DLD1 (cell line): Measurements from ENCODE around the gene KARS1.

Experiments
- in situ Hi-C: cut with HindIII; loops from 2 replicates; pipeline ENCODE4 v1.10.0; 2017; ENCODE audit warnings: low sequenced_read_pairs

The KARS1 gene

DNA sequence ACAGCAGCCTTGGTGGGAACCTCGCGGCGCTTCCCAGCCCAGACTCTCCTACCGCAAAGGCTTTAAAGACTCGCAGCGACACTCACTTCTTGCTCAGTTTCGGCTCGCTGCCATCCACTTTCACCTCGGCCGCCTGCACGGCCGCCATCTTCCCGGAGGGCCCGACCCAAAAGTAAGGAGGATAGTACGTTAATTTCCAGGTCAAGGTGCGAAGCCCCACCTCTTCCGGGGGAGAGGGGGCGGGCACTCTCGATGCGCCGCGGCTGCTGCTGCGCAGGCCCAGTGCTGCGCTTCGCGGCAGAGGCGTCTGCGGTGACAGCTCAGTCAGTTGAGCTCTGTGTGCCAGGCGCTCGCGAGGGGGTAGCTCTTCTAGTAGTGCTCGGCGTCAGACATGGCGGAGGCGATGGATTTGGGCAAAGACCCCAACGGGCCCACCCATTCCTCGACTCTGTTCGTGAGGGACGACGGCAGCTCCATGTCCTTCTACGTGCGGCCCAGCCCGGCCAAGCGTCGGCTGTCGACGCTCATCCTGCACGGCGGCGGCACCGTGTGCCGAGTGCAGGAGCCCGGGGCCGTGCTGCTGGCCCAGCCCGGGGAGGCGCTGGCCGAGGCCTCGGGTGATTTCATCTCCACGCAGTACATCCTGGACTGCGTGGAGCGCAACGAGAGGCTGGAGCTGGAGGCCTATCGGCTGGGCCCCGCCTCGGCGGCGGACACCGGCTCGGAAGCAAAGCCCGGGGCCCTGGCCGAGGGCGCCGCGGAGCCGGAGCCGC, at the start of gene KARS1, which contains the start of gene TERF2IP:
Gene KARS1, minus strand, starts transcription at position 174 of the 773 bp plus-strand sequence. Its CDS starts 26 bp downstream, at position 148.
Gene TERF2IP, plus strand, starts transcription at position 282 of the 773 bp plus-strand sequence. Its CDS starts 110 bp downstream, at position 392.
- in situ Hi-C loops: no loop called here

- in situ Hi-C loops: no loop called here
Measured at GRCh38 chr16:75695708-75696107, 48.2 kb upstream of the KARS1 start.

DNA sequence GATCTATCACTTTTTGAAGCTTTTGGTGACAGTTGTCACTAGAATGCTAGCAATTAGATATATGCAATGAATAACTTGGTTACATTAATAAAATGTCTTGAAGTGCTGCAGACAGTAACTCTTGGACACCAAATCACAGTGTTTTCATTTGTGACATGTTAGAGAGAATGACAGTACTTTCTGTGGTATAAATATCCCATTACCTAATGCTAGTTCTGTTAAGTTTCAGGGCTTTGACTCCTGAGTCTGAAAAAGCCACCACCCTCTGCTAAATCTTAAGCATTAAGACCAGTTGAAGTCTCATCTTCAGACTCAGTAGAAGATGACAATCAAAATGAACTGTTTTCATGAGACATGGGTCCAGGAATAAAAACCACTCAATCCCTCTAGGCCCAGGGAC, 39.9 kb upstream of the KARS1 start:
- in situ Hi-C loops: no loop called here

DNA sequence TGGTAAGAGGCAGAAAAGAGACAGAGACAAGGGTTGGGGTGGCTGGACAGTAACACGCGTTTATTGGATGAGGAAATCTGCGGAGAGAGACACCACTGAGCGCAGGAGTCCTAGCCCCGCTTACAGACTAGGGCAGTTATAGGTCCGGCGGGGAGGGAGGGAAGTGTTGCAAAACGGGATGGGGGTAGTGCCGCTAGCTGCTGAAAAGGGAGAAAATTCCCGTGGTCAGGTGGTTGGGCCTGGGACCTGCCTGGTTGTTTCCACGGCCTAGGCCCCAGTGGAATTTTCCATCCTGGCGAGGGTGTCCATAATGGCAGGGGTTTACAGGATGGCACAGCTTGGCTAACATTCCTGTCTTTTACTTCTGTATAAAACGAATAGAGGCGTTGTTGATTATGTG, 34.8 kb upstream of the KARS1 start:
- in situ Hi-C loops: no loop called here

DNA sequence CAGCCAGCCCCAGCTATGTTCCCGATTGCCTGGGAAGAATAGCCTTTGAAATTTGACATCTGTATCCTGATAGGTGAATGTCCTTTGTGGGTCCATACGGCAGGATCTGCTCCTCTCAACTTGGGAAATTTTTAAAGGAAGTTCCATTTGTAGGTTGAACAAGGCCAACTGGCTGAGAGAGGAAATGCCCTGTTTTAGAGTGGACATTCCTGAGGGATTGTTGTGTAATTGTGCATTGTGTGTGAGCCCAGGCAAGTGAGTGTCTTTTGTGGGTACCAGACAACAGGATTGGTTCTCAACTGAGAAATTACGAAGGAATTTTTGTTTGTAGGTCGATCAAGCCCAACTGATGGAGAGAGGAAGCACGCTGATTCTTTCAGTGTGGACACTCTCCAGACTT, 31.9 kb upstream of the KARS1 start:
- in situ Hi-C loops: no loop called here

- in situ Hi-C loops: no loop called here
Measured at GRCh38 chr16:75676909-75677308, 29.4 kb upstream of the KARS1 start, which contains the start of gene CPHXL2. Gene CPHXL2, minus strand, starts transcription at chr16:75677009. Its CDS starts 10 bp downstream, at chr16:75676999.

GRCh38 chr16:75667503-75667902, 20.0 kb upstream of the KARS1 start:
- in situ Hi-C loops: no loop called here

- in situ Hi-C loops: no loop called here
Measured at GRCh38 chr16:75660726-75661302, 13.3 kb upstream of the KARS1 start.

DNA sequence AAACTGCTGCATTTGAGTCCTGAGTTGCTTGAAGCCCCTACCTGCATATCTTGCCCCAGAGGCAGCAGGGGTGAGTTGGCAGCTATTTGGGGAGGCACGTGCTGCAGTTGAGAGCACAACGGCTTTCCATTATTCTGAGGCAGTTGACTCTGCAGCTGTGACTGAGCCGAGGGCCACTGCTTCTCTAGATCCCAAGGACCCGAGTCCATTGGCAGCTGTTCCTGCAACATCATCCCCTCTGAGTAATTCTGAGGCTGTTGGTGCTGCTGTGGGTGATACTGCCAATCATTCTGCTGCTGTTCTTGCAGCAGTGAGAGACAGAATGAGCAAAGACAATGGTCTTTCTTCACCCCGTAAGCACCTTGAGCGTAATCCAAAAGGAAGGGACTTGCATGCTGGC, 12.9 kb upstream of the KARS1 start:
- in situ Hi-C loops: no loop called here

DNA sequence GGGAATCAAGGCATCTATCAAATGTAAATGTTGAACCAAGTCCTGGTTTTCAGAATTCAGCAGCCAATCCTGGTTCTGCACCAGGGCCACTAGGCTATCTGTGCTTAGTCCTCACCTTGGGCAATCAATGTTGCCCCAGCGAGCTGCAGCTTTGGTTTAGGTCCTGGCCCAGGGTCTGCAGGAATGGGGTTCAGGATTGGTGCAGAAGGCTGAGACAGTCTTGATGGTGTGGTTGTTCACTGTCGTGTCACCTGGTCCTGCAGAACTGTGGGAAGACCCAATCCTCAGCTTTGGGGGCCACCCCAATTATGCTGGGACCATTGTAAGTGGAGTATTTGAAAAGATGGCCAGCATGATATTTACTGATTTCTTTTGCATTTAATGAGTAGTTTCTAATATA, 10.7 kb upstream of the KARS1 start:
- in situ Hi-C loops: no loop called here

DNA sequence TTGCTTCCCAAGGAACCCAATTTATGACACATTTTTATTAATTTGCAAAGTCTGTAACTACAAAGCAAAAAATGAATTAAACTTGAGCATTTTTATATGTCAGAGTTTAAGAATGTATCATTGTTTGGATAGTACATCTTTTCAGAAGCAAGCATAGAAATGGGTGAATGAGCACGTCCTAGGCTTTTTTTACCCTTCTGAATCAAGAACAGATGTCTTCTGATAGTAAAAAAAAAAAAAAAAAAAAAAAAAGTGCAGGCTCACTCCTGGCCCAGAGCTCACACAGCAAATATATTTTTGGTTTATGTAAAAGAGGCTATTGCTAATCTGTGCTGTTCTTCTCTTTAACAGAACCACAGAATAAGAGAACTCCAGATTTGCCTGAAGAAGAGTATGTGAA, 6.5 kb upstream of the KARS1 start:
- in situ Hi-C loops: no loop called here

GRCh38 chr16:75648265-75649076, 1.0 kb upstream of the KARS1 start:
- in situ Hi-C loops: no loop called here

- in situ Hi-C loops: no loop called here
Measured at GRCh38 chr16:75647112-75647491, 363 bp downstream of the KARS1 start.

- in situ Hi-C loops: no loop called here
Measured at GRCh38 chr16:75644240-75645012, 3.0 kb downstream of the KARS1 start.

DNA sequence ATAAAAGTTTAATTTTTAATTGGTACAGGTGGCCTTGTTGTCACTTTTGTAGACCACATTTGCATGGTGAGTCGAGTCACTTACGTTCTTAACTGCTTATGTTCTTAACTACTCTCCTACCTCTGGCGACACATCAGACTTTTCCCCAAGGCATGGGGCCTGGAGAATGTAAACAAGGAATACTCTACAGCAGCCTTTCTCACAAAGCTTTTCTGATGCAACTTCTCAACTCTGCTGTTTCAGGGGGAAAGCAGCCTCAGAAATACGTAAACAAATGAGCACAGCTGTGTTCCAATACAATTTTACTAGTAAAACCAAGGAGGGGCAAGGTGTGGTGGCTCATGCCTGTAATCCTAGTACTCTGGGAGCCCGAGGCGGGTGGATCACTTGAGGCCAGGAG, 6.9 kb downstream of the KARS1 start:
- in situ Hi-C loops: no loop called here

- in situ Hi-C loops: no loop called here
Measured at GRCh38 chr16:75635036-75635435, 12.4 kb downstream of the KARS1 start.

DNA sequence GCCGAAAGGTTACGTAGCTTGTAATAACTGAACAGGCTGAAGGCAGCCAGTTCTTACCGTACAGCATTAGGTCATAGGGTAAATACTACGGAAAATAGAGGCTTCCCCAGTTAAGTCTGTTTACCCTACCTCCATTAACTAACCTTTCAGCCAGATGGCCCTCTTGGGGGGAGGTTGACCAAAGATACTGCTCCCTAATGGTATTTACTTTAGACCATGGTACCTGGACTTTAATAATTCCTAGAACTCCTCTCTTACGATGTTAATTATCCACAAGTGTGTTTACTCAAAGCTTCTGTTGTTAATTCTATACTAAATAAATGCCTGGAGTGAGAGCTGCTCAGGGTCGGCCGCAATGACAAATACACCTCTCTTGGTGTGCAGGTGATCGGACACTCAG, 14.6 kb downstream of the KARS1 start:
- in situ Hi-C loops: no loop called here

DNA sequence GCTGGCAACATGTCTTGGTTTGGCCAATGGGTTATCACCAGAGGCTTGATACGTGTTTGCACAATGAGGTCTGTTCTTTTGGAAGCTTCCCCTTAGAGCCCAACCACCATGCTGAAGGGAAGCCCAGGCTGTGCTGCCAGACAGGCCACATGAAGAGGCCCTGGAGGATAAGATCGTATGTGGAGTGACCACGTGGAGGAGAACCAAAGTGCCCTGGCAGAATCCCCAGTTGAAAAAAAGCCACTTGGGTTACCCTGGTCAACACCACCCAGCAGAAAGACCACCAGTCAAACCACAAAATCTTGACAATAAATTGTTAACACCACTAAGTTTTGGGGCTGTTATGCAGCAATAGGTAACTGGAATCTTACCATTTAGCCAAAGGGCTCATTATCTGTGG, 17.4 kb downstream of the KARS1 start:
- in situ Hi-C loops: no loop called here

DNA sequence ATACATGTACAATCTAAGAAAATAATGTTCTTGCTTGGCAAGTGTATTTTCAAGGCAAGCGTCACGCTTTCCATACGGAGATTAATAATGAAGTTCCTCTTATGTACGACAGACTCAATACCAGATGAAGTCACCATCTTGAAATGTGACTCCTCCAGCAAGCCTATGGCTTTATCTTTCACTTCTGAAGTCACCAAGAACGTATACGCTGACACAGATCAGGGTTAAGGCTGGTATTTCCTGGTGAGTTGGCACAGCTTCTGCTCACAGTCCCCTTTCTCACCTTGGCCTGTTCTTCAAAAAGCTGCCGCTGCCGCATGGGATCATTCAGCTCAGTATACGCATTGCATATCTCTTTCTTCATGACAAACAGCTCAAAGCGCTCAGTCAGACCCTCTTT, 18.3 kb downstream of the KARS1 start:
- in situ Hi-C loops: no loop called here

DNA sequence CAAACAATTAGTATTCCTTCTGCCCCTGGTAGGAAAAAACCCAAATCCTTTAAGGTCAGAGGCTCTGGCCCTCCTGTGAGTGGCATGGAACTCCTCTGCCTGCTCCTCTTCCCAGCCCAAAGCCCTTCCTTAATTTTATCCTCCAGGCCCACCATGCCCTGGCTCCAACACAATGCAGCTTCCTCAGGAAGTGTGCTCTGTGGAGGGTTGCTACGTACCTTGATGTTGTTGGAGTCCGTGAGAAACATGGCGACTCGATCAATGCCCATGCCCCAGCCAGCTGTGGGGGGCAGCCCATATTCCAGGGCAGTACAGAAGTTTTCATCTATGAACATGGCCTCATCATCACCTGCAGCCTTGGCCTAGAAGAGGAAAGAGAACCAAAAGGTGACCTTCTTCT, 19.1 kb downstream of the KARS1 start:
- in situ Hi-C loops: no loop called here

GRCh38 chr16:75627851-75628250, 19.6 kb downstream of the KARS1 start:
- in situ Hi-C loops: no loop called here
